Endothelial cell (in vitro differentiated cells): Measurements from ENCODE around the gene APC2. TPM values are rescaled to one million over a fixed set of nuclear protein-coding genes. Genes with fewer than 3 reads are reported as not detected.

Experiments
- DNase-seq: peaks from one replicate; pipeline ENCODE4 v3.0.0; 2021; ENCODE audit warnings: low spot score
- H3K27ac Mint-ChIP-seq: one replicate; pipeline ENCODE4 v1.8.0; 2021; ENCODE audit warnings: mixed read lengths, inconsistent platforms; ENCODE audit not compliant: unreplicated experiment
- H3K27me3 Mint-ChIP-seq: one replicate; pipeline ENCODE4 v1.8.0; 2021; ENCODE audit warnings: mild to moderate bottlenecking, moderate library complexity, mixed read lengths, inconsistent platforms; ENCODE audit not compliant: unreplicated experiment
- H3K36me3 Mint-ChIP-seq: one replicate; pipeline ENCODE4 v1.8.0; 2021; ENCODE audit warnings: mild to moderate bottlenecking, low read depth, mixed read lengths, inconsistent platforms; ENCODE audit not compliant: unreplicated experiment
- H3K4me1 Mint-ChIP-seq: one replicate; pipeline ENCODE4 v1.8.0; 2021; ENCODE audit warnings: mild to moderate bottlenecking, mixed read lengths, inconsistent platforms; ENCODE audit not compliant: unreplicated experiment
- H3K4me3 Mint-ChIP-seq: one replicate; pipeline ENCODE4 v1.8.0; 2021; ENCODE audit warnings: mild to moderate bottlenecking, mixed read lengths, inconsistent platforms; ENCODE audit not compliant: unreplicated experiment
- H3K9me3 Mint-ChIP-seq: one replicate; pipeline ENCODE4 v1.8.0; 2021; ENCODE audit warnings: mixed read lengths, inconsistent platforms; ENCODE audit not compliant: unreplicated experiment
- CTCF ChIP-seq: fragments of 200-600 bp; sonication (generic); IDR thresholded peaks from one replicate; pipeline ENCODE4 v1.5.0; 2021; ENCODE audit warnings: antibody characterized with exemption; ENCODE audit not compliant: unreplicated experiment
- total RNA-seq: library from RNA; stranded (reverse); fragmentation: NEBNext Ultra II Directional; extraction: Animal tissue kit (Norgen Biotek cat#: 25700); gene quantifications from one replicate; pipeline ENCODE4 v1.2.1, GENCODE V29; 2021; ENCODE audit not compliant: unreplicated experiment

The APC2 gene
- total RNA-seq, 1 donor from 2014 or later = 1.9 TPM

GRCh38 chr19:1459479-1459878, 9.6 kb downstream of the APC2 start:
- no peak overlapping the region for H3K4me3 Mint-ChIP-seq
- no peak for TF ChIP-seq CTCF
- H3K9me3 Mint-ChIP-seq = no peaks in the 10 kb centered on the region
- peaks cover 14% of the 10 kb centered on the region for H3K27me3 Mint-ChIP-seq
- no peaks in the 10 kb centered on the region for H3K4me1 Mint-ChIP-seq
- no peak overlapping the region for H3K27ac Mint-ChIP-seq
- DNase-seq = no peak
- H3K36me3 Mint-ChIP-seq = no peaks in the 10 kb centered on the region

GRCh38 chr19:1460033-1460995, 10.4 kb downstream of the APC2 start:
- no peaks in the 10 kb centered on the region for H3K9me3 Mint-ChIP-seq
- no peak overlapping the region for H3K27ac Mint-ChIP-seq
- H3K27me3 Mint-ChIP-seq = peaks cover 15% of the 10 kb centered on the region
- no peak for DNase-seq
- no peaks in the 10 kb centered on the region for H3K36me3 Mint-ChIP-seq
- H3K4me1 Mint-ChIP-seq = no peaks in the 10 kb centered on the region
- no peak for TF ChIP-seq CTCF
- H3K4me3 Mint-ChIP-seq = no peak overlapping the region

GRCh38 chr19:1461862-1462261, 11.9 kb downstream of the APC2 start:
- Mint-ChIP-seq H3K27me3 (peaks cover 12% of the 10 kb centered on the region), H3K9me3 (no peaks in the 10 kb centered on the region), H3K4me3 (no peak overlapping the region), H3K27ac (no peak overlapping the region), H3K4me1 (no peaks in the 10 kb centered on the region), H3K36me3 (no peaks in the 10 kb centered on the region)
- TF ChIP-seq CTCF = no peak
- DNase-seq = no peak

GRCh38 chr19:1465191-1466016, 15.5 kb downstream of the APC2 start:
- no peak for DNase-seq
- H3K9me3 Mint-ChIP-seq = no peaks in the 10 kb centered on the region
- H3K36me3 Mint-ChIP-seq = no peaks in the 10 kb centered on the region
- H3K27me3 Mint-ChIP-seq = peaks cover 9% of the 10 kb centered on the region
- peak; percentile 42 for TF ChIP-seq CTCF
- H3K27ac Mint-ChIP-seq = no peak overlapping the region
- H3K4me3 Mint-ChIP-seq = no peak overlapping the region
- no peaks in the 10 kb centered on the region for H3K4me1 Mint-ChIP-seq
